Thymus (tissue), 11 donors: ENCODE data around the gene MRC2. TPM values are rescaled to one million over a fixed set of nuclear protein-coding genes. Genes with fewer than 3 reads are reported as not detected.
A peak's percentile ranks its signal among the peaks of the same experiment; 100 is the strongest.
"Not testable (repeated sequence)": the region's sequence is repeated elsewhere in the genome, so short reads cannot be mapped to it uniquely, and the experiment has no call there.

ENCODE experiments used
- DNase-seq, 9 donors: peaks; one replicate each; pipeline ENCODE4 v3.0.0-alpha.2; 2013; ENCODE audit warnings: low spot score in 9 of 9, low read depth in 6 of 9, missing footprints in 1 of 9
- H3K27ac ChIP-seq, 2 donors: one replicate each; pipeline ENCODE4 v1.5.1; 2013; ENCODE audit warnings: control low read depth in 1 of 2, low read depth in 1 of 2, low read length in 1 of 2, mild to moderate bottlenecking in 1 of 2, moderate library complexity in 1 of 2
- H3K27me3 ChIP-seq, 2 donors: one replicate each; pipeline ENCODE4 v1.5.1; 2013; ENCODE audit warnings: low read length in 1 of 2; ENCODE audit not compliant: control insufficient read depth in 2 of 2, insufficient read depth in 1 of 2
- H3K36me3 ChIP-seq, 2 donors: one replicate each; pipeline ENCODE4 v1.5.1; 2013; ENCODE audit warnings: low read length in 1 of 2, mild to moderate bottlenecking in 1 of 2, moderate library complexity in 1 of 2; ENCODE audit not compliant: control insufficient read depth in 2 of 2, insufficient read depth in 2 of 2
- H3K4me1 ChIP-seq, 2 donors: one replicate each; pipeline ENCODE4 v1.5.1; 2013; ENCODE audit warnings: low read length in 2 of 2; ENCODE audit not compliant: control insufficient read depth in 2 of 2, insufficient read depth in 2 of 2
- H3K4me3 ChIP-seq, 2 donors: one replicate each; pipeline ENCODE4 v1.5.1; 2013; ENCODE audit warnings: low read length in 2 of 2, control low read depth in 1 of 2, mild to moderate bottlenecking in 1 of 2
- H3K9me3 ChIP-seq, 2 donors: one replicate each; pipeline ENCODE4 v1.5.1; 2013; ENCODE audit warnings: low read length in 1 of 2, mild to moderate bottlenecking in 1 of 2; ENCODE audit not compliant: control insufficient read depth in 2 of 2, insufficient read depth in 1 of 2
- WGBS: extraction: QIAGEN DNeasy Blood & Tissue Kit; methylation state at CpG from one replicate; pipeline ENCODE4 v1.1.7; 2013; 5-methylcytosine and 5-hydroxymethylcytosine counted together
- polyA plus RNA-seq: library from polyadenylated mRNA; stranded (reverse); fragments of 200-250 nt; gene quantifications from one replicate; pipeline ENCODE4 v1.2.3, GENCODE V29; 2013
- total RNA-seq: library from RNA; stranded (reverse); fragments of 120-200 nt; gene quantifications from one replicate; pipeline ENCODE4 v1.2.4, GENCODE V29; 2013
- donor health status: healthy.

Gene MRC2
- total and polyA plus RNA-seq, 2 donors = 9.0 to 14.5 TPM

- not testable (repeated sequence) for DNase-seq, H3K27me3 ChIP-seq, H3K4me1 ChIP-seq, H3K4me3 ChIP-seq, H3K9me3 ChIP-seq, H3K27ac ChIP-seq
- peaks cover 48 to 71% of the 10 kb centered on the region in 2 donors for H3K36me3 ChIP-seq
- WGBS = over 99% methylated on average over 6 of the region's 6 CpGs
These were observed 23.7 kb upstream of the MRC2 start for GRCh38 chr17:62603783-62604182.

- no peak overlapping the region for H3K27ac ChIP-seq
- DNase-seq = no peak
- 99% methylated on average over 7 of the region's 7 CpGs for WGBS
- H3K4me1 ChIP-seq = no peaks in the 10 kb centered on the region
- H3K36me3 ChIP-seq = peaks cover 53 to 72% of the 10 kb centered on the region in 2 donors
- no peak overlapping the region for H3K4me3 ChIP-seq
- no peaks in the 10 kb centered on the region for H3K27me3 ChIP-seq
- no peaks in the 10 kb centered on the region for H3K9me3 ChIP-seq
These were observed 21.9 kb upstream of the MRC2 start for GRCh38 chr17:62605588-62605987.

DNA sequence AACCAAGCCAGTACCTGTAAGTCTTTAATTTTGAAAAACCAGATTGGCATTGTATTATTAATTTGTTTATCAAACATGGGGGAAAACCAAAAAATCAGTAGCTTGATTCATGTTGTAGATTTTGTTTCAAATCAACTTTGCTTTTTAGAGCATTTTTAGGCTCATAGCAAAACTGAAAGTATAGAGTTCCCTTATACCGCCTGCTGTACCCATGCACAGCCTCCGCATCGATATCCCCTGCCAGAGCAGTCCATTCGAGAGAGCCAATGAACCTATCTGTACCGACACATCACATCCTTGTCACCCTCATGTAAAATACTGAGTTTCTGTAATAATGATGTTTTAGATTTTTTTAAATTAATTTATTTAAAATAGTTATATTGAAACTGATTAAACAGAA is 16.2 kb upstream of the MRC2 start:
- Histone ChIP-seq H3K4me1 (no peaks in the 10 kb centered on the region), H3K4me3 (no peak overlapping the region), H3K36me3 (peaks cover 72 to 81% of the 10 kb centered on the region in 2 donors), H3K9me3 (no peaks in the 10 kb centered on the region), H3K27ac (no peak overlapping the region), H3K27me3 (no peaks in the 10 kb centered on the region)
- WGBS = 93% methylated on average over 5 of the region's 5 CpGs
- DNase-seq = no peak

- WGBS = 92% methylated on average over 8 of the region's 8 CpGs
- no peak for DNase-seq
- Histone ChIP-seq H3K27me3 (no peaks in the 10 kb centered on the region), H3K36me3 (peaks cover 74 to 79% of the 10 kb centered on the region in 2 donors), H3K9me3 (no peaks in the 10 kb centered on the region), H3K27ac (no peak overlapping the region), H3K4me3 (no peak overlapping the region), H3K4me1 (no peaks in the 10 kb centered on the region)
These were observed 15.7 kb upstream of the MRC2 start for GRCh38 chr17:62611728-62612127.

DNA sequence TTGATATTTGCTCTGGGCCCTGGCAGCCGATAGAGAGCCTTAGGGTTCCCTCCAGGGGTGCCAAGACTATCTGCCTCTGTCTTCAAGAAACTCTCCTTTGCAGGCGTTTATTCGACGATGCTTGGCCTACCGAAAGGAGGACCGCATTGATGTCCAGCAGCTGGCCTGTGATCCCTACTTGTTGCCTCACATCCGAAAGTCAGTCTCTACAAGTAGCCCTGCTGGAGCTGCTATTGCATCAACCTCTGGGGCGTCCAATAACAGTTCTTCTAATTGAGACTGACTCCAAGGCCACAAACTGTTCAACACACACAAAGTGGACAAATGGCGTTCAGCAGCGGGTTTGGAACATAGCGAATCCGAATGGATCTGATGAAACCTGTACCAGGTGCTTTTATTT is 15.2 kb upstream of the MRC2 start:
- Histone ChIP-seq H3K27ac (peak overlapping the region in 1 of 2 donors; percentile 4), H3K36me3 (peaks cover 71 to 75% of the 10 kb centered on the region in 2 donors)
- not testable (repeated sequence) for DNase-seq, H3K9me3 ChIP-seq, H3K27me3 ChIP-seq, H3K4me3 ChIP-seq, H3K4me1 ChIP-seq
- WGBS = 98% methylated on average over 12 of the region's 12 CpGs

DNA sequence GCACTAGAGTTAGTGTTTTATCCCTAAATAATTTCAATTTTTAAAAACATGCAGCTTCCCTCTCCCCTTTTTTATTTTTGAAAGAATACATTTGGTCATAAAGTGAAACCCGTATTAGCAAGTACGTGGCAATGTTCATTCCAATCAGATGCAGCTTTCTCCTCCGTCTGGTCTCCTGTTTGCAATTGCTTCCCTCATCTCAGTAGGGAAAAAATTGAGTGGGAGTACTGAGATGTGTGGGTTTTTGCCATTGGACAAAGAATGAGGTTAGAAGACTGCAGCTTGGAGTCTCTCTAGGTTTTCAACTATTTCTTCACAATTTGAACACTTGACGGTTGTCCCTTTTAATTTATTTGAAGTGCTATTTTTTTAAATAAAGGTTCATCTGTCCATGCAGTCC is 14.4 kb upstream of the MRC2 start:
- WGBS = 97% methylated on average over 4 of the region's 4 CpGs
- not testable (repeated sequence) for H3K27ac ChIP-seq
- H3K36me3 ChIP-seq = peaks cover 68 to 70% of the 10 kb centered on the region in 2 donors

GRCh38 chr17:62614142-62614541 is 13.3 kb upstream of the MRC2 start:
- no peak overlapping the region for H3K27ac ChIP-seq
- no peak overlapping the region for H3K4me3 ChIP-seq
- 93% methylated on average over 6 of the region's 6 CpGs for WGBS
- peaks cover 64% of the 10 kb centered on the region in 2 donors for H3K36me3 ChIP-seq
- H3K4me1 ChIP-seq = no peaks in the 10 kb centered on the region
- no peak for DNase-seq
- peaks cover 0 to 2% of the 10 kb centered on the region in 2 donors for H3K9me3 ChIP-seq
- H3K27me3 ChIP-seq = no peaks in the 10 kb centered on the region

More for the DNA sequence above, 14.4 kb upstream of the MRC2 start:
- not testable (repeated sequence) for H3K4me1 ChIP-seq, DNase-seq, H3K4me3 ChIP-seq, H3K9me3 ChIP-seq, H3K27me3 ChIP-seq

GRCh38 chr17:62615503-62615902 is 12.0 kb upstream of the MRC2 start:
- 96% methylated on average over 4 of the region's 4 CpGs for WGBS
- no peak for DNase-seq
- H3K4me1 ChIP-seq = no peaks in the 10 kb centered on the region
- H3K27me3 ChIP-seq = no peaks in the 10 kb centered on the region
- peaks cover 51% of the 10 kb centered on the region in 2 donors for H3K36me3 ChIP-seq
- H3K27ac ChIP-seq = no peak overlapping the region
- no peak overlapping the region for H3K4me3 ChIP-seq
- H3K9me3 ChIP-seq = peaks cover 0 to 2% of the 10 kb centered on the region in 2 donors

- H3K4me1 ChIP-seq = no peaks in the 10 kb centered on the region
- DNase-seq = no peak
- H3K27ac ChIP-seq = no peak overlapping the region
- H3K4me3 ChIP-seq = no peak overlapping the region
- peaks cover 0 to 2% of the 10 kb centered on the region in 2 donors for H3K9me3 ChIP-seq
- H3K27me3 ChIP-seq = no peaks in the 10 kb centered on the region
- H3K36me3 ChIP-seq = peaks cover 38% of the 10 kb centered on the region in 2 donors
- WGBS = 96% methylated on average over 8 of the region's 8 CpGs
These were observed 10.2 kb upstream of the MRC2 start for GRCh38 chr17:62616993-62617893.
